Pulmonary artery endothelial cell (primary cell): Measurements from ENCODE around the gene LCN9. TPM values are rescaled to one million over a fixed set of nuclear protein-coding genes. Genes with fewer than 3 reads are reported as not detected.
"Not testable (repeated sequence)": the region's sequence is repeated elsewhere in the genome, so short reads cannot be mapped to it uniquely, and the experiment has no call there.

ENCODE experiments used
- DNase-seq: peaks from one replicate; pipeline ENCODE4 v3.0.0-alpha.2; 2011; ENCODE audit warnings: low read depth, low spot score
- total RNA-seq: library from RNA; depleted of rRNA; stranded (reverse); fragments of >200 nt; gene quantifications from 2 replicates; pipeline ENCODE4 v1.2.3, GENCODE V29; 2014

LCN9 gene
- total RNA-seq, 1 donor from 2014 or later, result not detected

- no peak for DNase-seq
Observed at GRCh38 chr9:135647884-135648283, 15.2 kb upstream of the LCN9 start.

GRCh38 chr9:135648494-135649410 lies 14.4 kb upstream of the LCN9 start:
- DNase-seq, result no peak

GRCh38 chr9:135649508-135649907 lies 13.6 kb upstream of the LCN9 start:
- DNase-seq, result no peak

- DNase-seq, result no peak
Observed at GRCh38 chr9:135650408-135650807, 12.7 kb upstream of the LCN9 start.

- no peak for DNase-seq
Observed at GRCh38 chr9:135655317-135655716, 7.8 kb upstream of the LCN9 start.

GRCh38 chr9:135657416-135657815 lies 5.7 kb upstream of the LCN9 start:
- DNase-seq, result no peak

- DNase-seq, result no peak
Observed at GRCh38 chr9:135659252-135659651, 3.9 kb upstream of the LCN9 start.

GRCh38 chr9:135660407-135660806 lies 2.7 kb upstream of the LCN9 start:
- no peak for DNase-seq

- DNase-seq, result no peak
Observed at GRCh38 chr9:135661816-135662560, 1.1 kb upstream of the LCN9 start.

- no peak for DNase-seq
Observed at GRCh38 chr9:135663451-135663770, 302 bp downstream of the LCN9 start.

GRCh38 chr9:135663857-135664256 lies 748 bp downstream of the LCN9 start:
- no peak for DNase-seq

GRCh38 chr9:135664266-135664665 lies 1.2 kb downstream of the LCN9 start:
- no peak for DNase-seq

GRCh38 chr9:135664801-135665794 lies 2.0 kb downstream of the LCN9 start:
- DNase-seq, result no peak

- no peak for DNase-seq
Observed at GRCh38 chr9:135665795-135666189, 2.7 kb downstream of the LCN9 start.

- DNase-seq, result no peak
Observed at GRCh38 chr9:135666534-135667462, 3.7 kb downstream of the LCN9 start.

- DNase-seq, result no peak
Observed at GRCh38 chr9:135667463-135668001, 4.4 kb downstream of the LCN9 start.

- not testable (repeated sequence) for DNase-seq
Observed at GRCh38 chr9:135669018-135669417, 5.9 kb downstream of the LCN9 start.

- DNase-seq, result no peak
Observed at GRCh38 chr9:135669616-135670285, 6.6 kb downstream of the LCN9 start.
